Peyer's patch (tissue), 4 donors: Measurements from ENCODE around the gene LYST. TPM values are rescaled to one million over a fixed set of nuclear protein-coding genes. Genes with fewer than 3 reads are reported as not detected.

Source experiments
- DNase-seq, 3 donors: peaks; one replicate each; pipeline ENCODE4 v3.0.0-alpha.2; 2017 to 2019
- H3K27ac ChIP-seq, 4 donors: fragments of 200-600 bp; sonication (generic); one replicate each; pipeline ENCODE4 v1.5.1; 2016 to 2019
- H3K27me3 ChIP-seq, 2 donors: fragments of 200-600 bp; sonication (generic); one replicate each; pipeline ENCODE4 v1.5.1; 2019
- H3K36me3 ChIP-seq, 3 donors: fragments of 200-600 bp; sonication (generic); one replicate each; pipeline ENCODE4 v1.5.1; 2016 to 2019
- H3K4me1 ChIP-seq, 4 donors: fragments of 200-600 bp; sonication (generic); one replicate each; pipeline ENCODE4 v1.5.1; 2016 to 2019
- H3K4me3 ChIP-seq, 4 donors: fragments of 200-600 bp; sonication (generic); 1 replicate in 3 of 4; 2 replicates in 1 of 4; pipeline ENCODE4 v1.5.1; 2016 to 2019; ENCODE audit warnings: mild to moderate bottlenecking in 1 of 4
- H3K9me3 ChIP-seq, 4 donors: fragments of 200-600 bp; sonication (generic); one replicate each; pipeline ENCODE4 v1.5.1; 2016 to 2019; ENCODE audit warnings: mild to moderate bottlenecking in 1 of 4
- POLR2A ChIP-seq, 2 donors: fragments of 450-650 bp; IDR thresholded peaks; one replicate each; pipeline ENCODE4 v1.5.1; 2017; ENCODE audit warnings: antibody characterized with exemption in 2 of 2, mild to moderate bottlenecking in 2 of 2, moderate library complexity in 2 of 2
- total RNA-seq, 4 donors: library from RNA; depleted of rRNA; stranded (reverse); fragments of >200 nt; gene quantifications; one replicate each; pipeline ENCODE4 v1.1.0, GENCODE V29; 2016
- TF ChIP-seq, protein P1 (sequence below), 6 experiments: fragments of 450-650 bp in 4 of 6; fragments of 200-600 bp in 2 of 6; sonication (generic) in 1 of 6; IDR thresholded peaks; one replicate each; pipeline ENCODE4 v1.5.1; 2017 to 2019; ENCODE audit warnings: antibody characterized with exemption in 6 of 6, mild to moderate bottlenecking in 3 of 6, moderate library complexity in 1 of 6

LYST gene
- total RNA-seq, 4 donors from 2014 or later = 27.8 to 68.5 (median 35.5) TPM

DNA sequence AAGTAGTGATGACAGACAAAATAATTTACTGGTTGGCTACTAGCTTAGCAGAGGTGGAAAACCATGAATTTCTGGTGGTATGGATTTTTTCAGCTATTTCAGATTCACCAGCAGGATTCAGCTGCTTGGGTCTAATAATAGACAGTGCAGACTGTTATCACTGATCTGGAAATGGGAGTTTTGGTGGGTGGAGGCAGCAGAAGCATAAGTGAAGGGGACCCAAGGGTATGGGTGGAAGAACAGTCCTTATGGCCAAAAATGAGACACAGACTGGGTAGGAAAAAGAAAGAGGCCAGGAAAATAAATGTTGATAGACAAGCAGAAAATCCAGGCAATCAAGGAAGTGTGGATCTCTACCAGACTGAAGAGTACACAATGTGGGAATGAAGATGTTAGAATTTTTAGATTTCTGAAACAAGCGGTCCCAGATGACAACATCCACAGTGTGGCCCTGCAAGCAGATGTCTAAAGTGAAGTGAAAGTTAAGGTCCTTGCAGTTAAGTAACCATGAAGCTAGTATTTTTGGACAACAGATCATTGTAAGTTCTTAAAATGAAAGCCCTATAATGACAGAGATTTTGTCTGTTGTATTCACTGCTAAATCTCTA lies 24.7 kb downstream of the LYST start:
- no peak for DNase-seq
- Histone ChIP-seq H3K27ac (peak overlapping the region in 1 of 4 donors; percentile 33), H3K4me3 (no peak overlapping the region), H3K9me3 (no peaks in the 10 kb centered on the region), H3K36me3 (no peaks in the 10 kb centered on the region), H3K27me3 (no peaks in the 10 kb centered on the region), H3K4me1 (peaks cover 0 to 12% (median 0%) of the 10 kb centered on the region in 4 donors)
- TF ChIP-seq, protein P1, sequence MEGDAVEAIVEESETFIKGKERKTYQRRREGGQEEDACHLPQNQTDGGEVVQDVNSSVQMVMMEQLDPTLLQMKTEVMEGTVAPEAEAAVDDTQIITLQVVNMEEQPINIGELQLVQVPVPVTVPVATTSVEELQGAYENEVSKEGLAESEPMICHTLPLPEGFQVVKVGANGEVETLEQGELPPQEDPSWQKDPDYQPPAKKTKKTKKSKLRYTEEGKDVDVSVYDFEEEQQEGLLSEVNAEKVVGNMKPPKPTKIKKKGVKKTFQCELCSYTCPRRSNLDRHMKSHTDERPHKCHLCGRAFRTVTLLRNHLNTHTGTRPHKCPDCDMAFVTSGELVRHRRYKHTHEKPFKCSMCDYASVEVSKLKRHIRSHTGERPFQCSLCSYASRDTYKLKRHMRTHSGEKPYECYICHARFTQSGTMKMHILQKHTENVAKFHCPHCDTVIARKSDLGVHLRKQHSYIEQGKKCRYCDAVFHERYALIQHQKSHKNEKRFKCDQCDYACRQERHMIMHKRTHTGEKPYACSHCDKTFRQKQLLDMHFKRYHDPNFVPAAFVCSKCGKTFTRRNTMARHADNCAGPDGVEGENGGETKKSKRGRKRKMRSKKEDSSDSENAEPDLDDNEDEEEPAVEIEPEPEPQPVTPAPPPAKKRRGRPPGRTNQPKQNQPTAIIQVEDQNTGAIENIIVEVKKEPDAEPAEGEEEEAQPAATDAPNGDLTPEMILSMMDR (IDR thresholded peaks at IDR 0.05) = no peak
- TF ChIP-seq POLR2A (IDR thresholded peaks at IDR 0.05) = no peak

DNA sequence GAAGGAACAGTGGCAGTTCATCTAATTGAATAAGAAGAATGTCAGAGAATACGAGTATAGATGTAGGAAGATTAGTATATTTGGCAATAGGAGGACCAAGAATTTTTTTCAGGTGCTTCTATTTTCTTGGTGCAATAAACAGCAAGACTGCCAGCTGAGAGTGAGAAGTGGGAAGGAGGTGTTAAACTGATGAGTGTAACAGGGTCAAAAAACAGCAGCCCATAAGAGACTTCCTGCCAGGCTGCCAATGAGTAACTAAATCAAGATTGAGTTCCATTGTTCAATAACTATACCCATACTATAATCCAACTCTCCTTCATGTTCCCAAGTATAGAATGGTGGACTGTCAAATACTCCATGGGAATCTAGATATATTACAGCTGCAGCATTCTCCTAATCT lies 28.7 kb downstream of the LYST start:
- no peak for DNase-seq
- peaks cover 0 to under 1% (median 0%) of the 10 kb centered on the region in 4 donors for H3K4me1 ChIP-seq
- H3K27ac ChIP-seq = no peak overlapping the region
- H3K36me3 ChIP-seq = peaks cover 0 to under 1% (median 0%) of the 10 kb centered on the region in 3 donors
- no peak overlapping the region for H3K4me3 ChIP-seq
- no peaks in the 10 kb centered on the region for H3K9me3 ChIP-seq
- H3K27me3 ChIP-seq = no peaks in the 10 kb centered on the region
- TF ChIP-seq POLR2A (IDR thresholded peaks at IDR 0.05) = no peak
- TF ChIP-seq, protein P1 (IDR thresholded peaks at IDR 0.05) = no peak

DNA sequence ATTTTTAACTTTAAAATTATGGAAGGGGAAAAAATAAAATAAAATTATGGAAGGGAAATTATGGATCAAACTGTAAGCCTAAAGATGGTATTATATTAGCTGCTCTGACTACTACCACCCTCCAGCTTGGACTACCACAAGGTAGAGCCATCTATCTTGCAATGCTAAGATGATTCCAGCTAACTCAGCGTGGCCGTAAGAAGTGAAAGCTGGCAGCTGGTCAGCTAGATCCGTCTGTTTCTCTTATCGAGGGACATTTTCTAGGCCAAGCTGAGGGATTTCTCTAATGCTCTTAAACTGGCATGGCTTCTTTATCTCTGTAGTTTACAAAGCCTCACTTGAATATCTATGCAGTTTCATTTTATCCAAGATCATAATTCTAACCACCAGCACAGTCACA lies 31.5 kb downstream of the LYST start:
- no peaks in the 10 kb centered on the region for H3K9me3 ChIP-seq
- DNase-seq = no peak
- no peaks in the 10 kb centered on the region for H3K4me1 ChIP-seq
- no peak for TF ChIP-seq POLR2A (IDR thresholded peaks at IDR 0.05)
- TF ChIP-seq, protein P1 (IDR thresholded peaks at IDR 0.05) = no peak
- no peak overlapping the region for H3K4me3 ChIP-seq
- no peaks in the 10 kb centered on the region for H3K27me3 ChIP-seq
- H3K36me3 ChIP-seq = peaks cover 0 to 3% (median 0%) of the 10 kb centered on the region in 3 donors
- H3K27ac ChIP-seq = no peak overlapping the region

DNA sequence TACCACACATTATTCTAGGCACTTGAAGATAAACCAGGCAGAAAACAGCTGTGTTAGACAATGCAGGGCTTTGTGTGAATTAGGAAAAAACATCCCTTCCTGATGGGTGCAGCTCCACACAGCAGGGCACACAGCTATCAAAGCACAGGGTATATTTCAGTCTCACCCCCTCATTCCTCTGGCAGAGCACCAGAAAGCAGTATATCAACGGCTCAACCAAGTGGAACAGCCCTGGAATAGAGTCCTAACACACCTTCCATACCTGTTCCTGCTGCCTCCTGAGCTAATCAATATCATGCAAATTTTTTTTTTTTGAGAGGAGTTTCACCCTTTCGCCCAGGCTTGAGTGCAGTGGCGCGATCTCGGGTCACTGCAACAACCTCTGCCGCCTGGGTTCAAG lies 32.1 kb downstream of the LYST start:
- TF ChIP-seq, protein P1 (IDR thresholded peaks at IDR 0.05) = no peak
- TF ChIP-seq POLR2A (IDR thresholded peaks at IDR 0.05) = no peak
- H3K9me3 ChIP-seq = no peaks in the 10 kb centered on the region
- H3K4me1 ChIP-seq = no peaks in the 10 kb centered on the region
- no peaks in the 10 kb centered on the region for H3K27me3 ChIP-seq
- no peak overlapping the region for H3K4me3 ChIP-seq
- H3K27ac ChIP-seq = no peak overlapping the region
- DNase-seq = no peak
- H3K36me3 ChIP-seq = peaks cover 0 to 3% (median 0%) of the 10 kb centered on the region in 3 donors

DNA sequence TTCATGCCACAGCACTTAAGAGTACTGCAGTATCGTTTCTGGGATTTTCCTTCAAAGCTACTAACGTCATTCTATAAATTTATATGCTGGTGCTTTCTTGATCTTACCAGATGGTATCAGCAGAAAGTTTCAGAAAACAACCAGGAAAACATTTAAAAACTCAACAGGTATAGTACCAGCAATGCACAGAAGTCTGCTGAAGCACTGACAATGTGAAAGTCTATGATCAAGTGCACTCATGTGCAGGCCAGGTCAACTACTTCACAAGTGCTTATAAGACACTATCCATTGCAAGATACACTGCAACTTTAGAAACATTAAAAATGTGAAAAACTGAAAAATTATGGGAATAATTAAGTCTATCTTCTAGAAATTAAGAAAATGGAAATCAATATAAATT lies 34.7 kb downstream of the LYST start:
- DNase-seq = no peak
- H3K36me3 ChIP-seq = peaks cover 0 to 9% (median 0%) of the 10 kb centered on the region in 3 donors
- no peaks in the 10 kb centered on the region for H3K27me3 ChIP-seq
- no peak overlapping the region for H3K4me3 ChIP-seq
- no peaks in the 10 kb centered on the region for H3K9me3 ChIP-seq
- no peak overlapping the region for H3K27ac ChIP-seq
- TF ChIP-seq POLR2A (IDR thresholded peaks at IDR 0.05) = no peak
- TF ChIP-seq, protein P1 (IDR thresholded peaks at IDR 0.05) = no peak
- no peaks in the 10 kb centered on the region for H3K4me1 ChIP-seq
